HepG2 (cell line): ENCODE results near the gene EPN3. TPM values are rescaled to one million over a fixed set of nuclear protein-coding genes. Genes with fewer than 3 reads are reported as not detected.

Source experiments
- DNMT1 ChIP-seq: sonication (generic); formaldehyde crosslinking; IDR thresholded peaks from 2 replicates; pipeline ENCODE4 v1.5.1; 2020; ENCODE audit warnings: mild to moderate bottlenecking, missing genetic modification reagents
- KLF12 ChIP-seq: sonication (generic); formaldehyde crosslinking; IDR thresholded peaks from 2 replicates; pipeline ENCODE4 v1.4.0; 2020; ENCODE audit warnings: missing genetic modification reagents, borderline replicate concordance
- NCOA1 ChIP-seq: sonication (generic); formaldehyde crosslinking; IDR thresholded peaks from 2 replicates; pipeline ENCODE4 v1.9.0; 2021; ENCODE audit warnings: missing genetic modification reagents
- ONECUT2 ChIP-seq: sonication (generic); formaldehyde crosslinking; IDR thresholded peaks from 2 replicates; pipeline ENCODE4 v1.4.0; 2020; ENCODE audit warnings: missing genetic modification reagents
- POGZ ChIP-seq: sonication (generic); formaldehyde crosslinking; IDR thresholded peaks from 2 replicates; pipeline ENCODE4 v1.4.0; 2020; ENCODE audit warnings: mild to moderate bottlenecking, missing genetic modification reagents
- SETDB1 ChIP-seq: sonication (generic); formaldehyde crosslinking; IDR thresholded peaks from 2 replicates; pipeline ENCODE4 v1.5.1; 2020; ENCODE audit warnings: missing genetic modification reagents, mild to moderate bottlenecking, borderline replicate concordance
- SIN3A ChIP-seq: IDR thresholded peaks from 2 replicates; pipeline ENCODE4 v1.6.1; 2011; ENCODE audit warnings: low read depth, mild to moderate bottlenecking, control low read depth, low read length, borderline replicate concordance
- XRCC5 ChIP-seq: fragments of 200-400 bp; formaldehyde crosslinking; optimal IDR thresholded peaks from 2 replicates; pipeline ENCODE3; 2017; ENCODE audit warnings: mild to moderate bottlenecking, low read length
- ZNF17 ChIP-seq: sonication (generic); formaldehyde crosslinking; IDR thresholded peaks from 2 replicates; pipeline ENCODE4 v1.5.0; 2020; ENCODE audit warnings: mild to moderate bottlenecking, missing genetic modification reagents
- ZNF446 ChIP-seq: sonication (generic); formaldehyde crosslinking; IDR thresholded peaks from 2 replicates; pipeline ENCODE4 v1.5.0; 2020; ENCODE audit warnings: mild to moderate bottlenecking, missing genetic modification reagents
- ZNF556 ChIP-seq: sonication (generic); formaldehyde crosslinking; IDR thresholded peaks from 2 replicates; pipeline ENCODE4 v1.4.0; 2020; ENCODE audit warnings: mild to moderate bottlenecking, missing genetic modification reagents, borderline replicate concordance
- ZNF781 ChIP-seq: sonication (generic); formaldehyde crosslinking; IDR thresholded peaks from 2 replicates; pipeline ENCODE4 v1.5.1; 2020; ENCODE audit warnings: borderline replicate concordance, mild to moderate bottlenecking, missing genetic modification reagents; ENCODE audit errors: not compliant biosample characterization
- polyA plus RNA-seq, 8 experiments: library from polyadenylated mRNA; depleted of rRNA in 3 of 8; stranded (reverse) in 7 of 8; unstranded in 1 of 8; fragments of >200 nt; fragmentation: Illumina TruSeq in 4 of 8; extraction: Trizol in 4 of 8; gene quantifications; 2 replicates each; pipeline versions ENCODE4 v1.2.1 to v1.2.3, GENCODE V29; 2011 to 2016; ENCODE audit warnings: low read depth in 4 of 8, missing spikeins in 1 of 8, mixed read lengths in 1 of 8; ENCODE audit not compliant: insufficient read depth in 1 of 8
- total RNA-seq, 5 experiments: library from RNA; depleted of rRNA; stranded (reverse); fragments of >200 nt; fragmentation: Illumina TruSeq; extraction: Trizol; gene quantifications; 2 replicates each; pipeline ENCODE4 v1.2.3, GENCODE V29; 2016; ENCODE audit warnings: low read depth in 1 of 5
- TF ChIP-seq, protein P1 (sequence below): sonication (generic); formaldehyde crosslinking; conservative IDR thresholded peaks from 2 replicates; pipeline ENCODE4 v1.8.0; 2022; ENCODE audit warnings: mild to moderate bottlenecking, moderate library complexity, missing genetic modification reagents
- TF ChIP-seq, protein P2 (sequence below): IDR thresholded peaks from 2 replicates; pipeline ENCODE4 v1.6.1; 2016; ENCODE audit warnings: low read depth, borderline replicate concordance
- TF ChIP-seq, protein P3 (sequence below): sonication (generic); formaldehyde crosslinking; IDR thresholded peaks from 2 replicates; pipeline ENCODE4 v1.4.0; 2020; ENCODE audit warnings: missing genetic modification reagents
- TF ChIP-seq, protein P4 (sequence below): sonication (generic); formaldehyde crosslinking; conservative IDR thresholded peaks from 2 replicates; pipeline ENCODE4 v1.4.0; 2020; ENCODE audit warnings: mild to moderate bottlenecking, missing genetic modification reagents, moderate library complexity
- TF ChIP-seq, protein P5 (sequence below): sonication (generic); formaldehyde crosslinking; IDR thresholded peaks from 2 replicates; pipeline ENCODE4 v1.8.0; 2022; ENCODE audit warnings: missing genetic modification reagents, low read depth, mild to moderate bottlenecking, borderline replicate concordance
- TF ChIP-seq, protein P6 (sequence below): sonication (generic); formaldehyde crosslinking; IDR thresholded peaks from 2 replicates; pipeline ENCODE4 v1.4.0; 2020; ENCODE audit warnings: missing genetic modification reagents, mild to moderate bottlenecking, borderline replicate concordance
- TF ChIP-seq, protein P7 (sequence below): sonication (generic); formaldehyde crosslinking; IDR thresholded peaks from 2 replicates; pipeline ENCODE4 v1.4.0; 2020; ENCODE audit warnings: missing genetic modification reagents; ENCODE audit errors: not compliant biosample characterization

EPN3 gene
- total and polyA plus RNA-seq, 2 of the 13 experiments (the other 11 are each of a cell fraction or from before 2014, with no cell fraction given), result 0.11 to 0.95 TPM

DNA sequence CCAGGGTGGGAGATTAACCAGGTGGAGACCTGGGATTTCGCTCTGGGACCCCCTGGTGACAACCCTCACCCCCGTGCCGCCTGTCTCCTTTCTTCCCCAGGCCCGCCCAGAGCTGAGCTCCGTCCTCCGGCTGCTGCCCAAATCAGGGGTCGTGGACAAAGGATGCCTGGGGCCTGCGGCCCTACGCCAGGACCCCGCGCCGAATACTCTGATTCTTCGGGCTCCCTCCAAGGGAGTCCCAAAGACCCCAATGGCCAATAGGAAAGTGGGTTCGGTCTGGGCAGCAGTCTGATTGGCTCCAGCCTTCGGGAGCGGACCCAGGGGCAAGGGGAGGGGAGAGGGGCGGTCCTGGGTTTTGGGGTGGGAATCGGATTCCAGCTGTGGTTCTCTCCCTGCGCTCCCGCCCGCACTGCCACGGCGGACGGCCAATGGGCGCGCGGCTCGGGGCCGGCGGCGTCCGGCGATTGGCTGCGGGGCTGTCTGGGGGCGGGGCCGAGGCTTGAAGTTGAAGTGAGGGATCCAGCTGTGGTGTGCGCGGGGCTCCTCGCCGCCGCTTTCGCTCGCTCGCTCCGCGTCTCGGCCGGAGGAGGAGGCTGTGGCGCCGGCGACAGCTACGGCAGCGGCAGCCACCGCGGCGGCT lies 27.8 kb downstream of the EPN3 start, which contains the start of gene CACNA1G (continued):
- TF ChIP-seq, protein P1, sequence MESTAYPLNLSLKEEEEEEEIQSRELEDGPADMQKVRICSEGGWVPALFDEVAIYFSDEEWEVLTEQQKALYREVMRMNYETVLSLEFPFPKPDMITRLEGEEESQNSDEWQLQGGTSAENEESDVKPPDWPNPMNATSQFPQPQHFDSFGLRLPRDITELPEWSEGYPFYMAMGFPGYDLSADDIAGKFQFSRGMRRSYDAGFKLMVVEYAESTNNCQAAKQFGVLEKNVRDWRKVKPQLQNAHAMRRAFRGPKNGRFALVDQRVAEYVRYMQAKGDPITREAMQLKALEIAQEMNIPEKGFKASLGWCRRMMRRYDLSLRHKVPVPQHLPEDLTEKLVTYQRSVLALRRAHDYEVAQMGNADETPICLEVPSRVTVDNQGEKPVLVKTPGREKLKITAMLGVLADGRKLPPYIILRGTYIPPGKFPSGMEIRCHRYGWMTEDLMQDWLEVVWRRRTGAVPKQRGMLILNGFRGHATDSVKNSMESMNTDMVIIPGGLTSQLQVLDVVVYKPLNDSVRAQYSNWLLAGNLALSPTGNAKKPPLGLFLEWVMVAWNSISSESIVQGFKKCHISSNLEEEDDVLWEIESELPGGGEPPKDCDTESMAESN (CRISPR knock-in tag), result no peak
- TF ChIP-seq DNMT1 (CRISPR knock-in tag), result no peak
- TF ChIP-seq, protein P2, sequence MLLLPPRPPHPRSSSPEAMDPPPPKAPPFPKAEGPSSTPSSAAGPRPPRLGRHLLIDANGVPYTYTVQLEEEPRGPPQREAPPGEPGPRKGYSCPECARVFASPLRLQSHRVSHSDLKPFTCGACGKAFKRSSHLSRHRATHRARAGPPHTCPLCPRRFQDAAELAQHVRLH (CRISPR knock-in tag), result no peak
- no peak for TF ChIP-seq ZNF556
- TF ChIP-seq, protein P3, sequence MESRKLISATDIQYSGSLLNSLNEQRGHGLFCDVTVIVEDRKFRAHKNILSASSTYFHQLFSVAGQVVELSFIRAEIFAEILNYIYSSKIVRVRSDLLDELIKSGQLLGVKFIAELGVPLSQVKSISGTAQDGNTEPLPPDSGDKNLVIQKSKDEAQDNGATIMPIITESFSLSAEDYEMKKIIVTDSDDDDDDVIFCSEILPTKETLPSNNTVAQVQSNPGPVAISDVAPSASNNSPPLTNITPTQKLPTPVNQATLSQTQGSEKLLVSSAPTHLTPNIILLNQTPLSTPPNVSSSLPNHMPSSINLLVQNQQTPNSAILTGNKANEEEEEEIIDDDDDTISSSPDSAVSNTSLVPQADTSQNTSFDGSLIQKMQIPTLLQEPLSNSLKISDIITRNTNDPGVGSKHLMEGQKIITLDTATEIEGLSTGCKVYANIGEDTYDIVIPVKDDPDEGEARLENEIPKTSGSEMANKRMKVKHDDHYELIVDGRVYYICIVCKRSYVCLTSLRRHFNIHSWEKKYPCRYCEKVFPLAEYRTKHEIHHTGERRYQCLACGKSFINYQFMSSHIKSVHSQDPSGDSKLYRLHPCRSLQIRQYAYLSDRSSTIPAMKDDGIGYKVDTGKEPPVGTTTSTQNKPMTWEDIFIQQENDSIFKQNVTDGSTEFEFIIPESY, result no peak
- TF ChIP-seq ONECUT2 (CRISPR knock-in tag), result no peak
- TF ChIP-seq KLF12, result no peak
- TF ChIP-seq ZNF781 (CRISPR knock-in tag), result no peak
- TF ChIP-seq SIN3A, result no peak
- TF ChIP-seq ZNF17, result no peak
- TF ChIP-seq ZNF446 (CRISPR knock-in tag), result no peak
- TF ChIP-seq, protein P4, sequence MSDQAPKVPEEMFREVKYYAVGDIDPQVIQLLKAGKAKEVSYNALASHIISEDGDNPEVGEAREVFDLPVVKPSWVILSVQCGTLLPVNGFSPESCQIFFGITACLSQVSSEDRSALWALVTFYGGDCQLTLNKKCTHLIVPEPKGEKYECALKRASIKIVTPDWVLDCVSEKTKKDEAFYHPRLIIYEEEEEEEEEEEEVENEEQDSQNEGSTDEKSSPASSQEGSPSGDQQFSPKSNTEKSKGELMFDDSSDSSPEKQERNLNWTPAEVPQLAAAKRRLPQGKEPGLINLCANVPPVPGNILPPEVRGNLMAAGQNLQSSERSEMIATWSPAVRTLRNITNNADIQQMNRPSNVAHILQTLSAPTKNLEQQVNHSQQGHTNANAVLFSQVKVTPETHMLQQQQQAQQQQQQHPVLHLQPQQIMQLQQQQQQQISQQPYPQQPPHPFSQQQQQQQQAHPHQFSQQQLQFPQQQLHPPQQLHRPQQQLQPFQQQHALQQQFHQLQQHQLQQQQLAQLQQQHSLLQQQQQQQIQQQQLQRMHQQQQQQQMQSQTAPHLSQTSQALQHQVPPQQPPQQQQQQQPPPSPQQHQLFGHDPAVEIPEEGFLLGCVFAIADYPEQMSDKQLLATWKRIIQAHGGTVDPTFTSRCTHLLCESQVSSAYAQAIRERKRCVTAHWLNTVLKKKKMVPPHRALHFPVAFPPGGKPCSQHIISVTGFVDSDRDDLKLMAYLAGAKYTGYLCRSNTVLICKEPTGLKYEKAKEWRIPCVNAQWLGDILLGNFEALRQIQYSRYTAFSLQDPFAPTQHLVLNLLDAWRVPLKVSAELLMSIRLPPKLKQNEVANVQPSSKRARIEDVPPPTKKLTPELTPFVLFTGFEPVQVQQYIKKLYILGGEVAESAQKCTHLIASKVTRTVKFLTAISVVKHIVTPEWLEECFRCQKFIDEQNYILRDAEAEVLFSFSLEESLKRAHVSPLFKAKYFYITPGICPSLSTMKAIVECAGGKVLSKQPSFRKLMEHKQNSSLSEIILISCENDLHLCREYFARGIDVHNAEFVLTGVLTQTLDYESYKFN, result no peak
- TF ChIP-seq, protein P5, sequence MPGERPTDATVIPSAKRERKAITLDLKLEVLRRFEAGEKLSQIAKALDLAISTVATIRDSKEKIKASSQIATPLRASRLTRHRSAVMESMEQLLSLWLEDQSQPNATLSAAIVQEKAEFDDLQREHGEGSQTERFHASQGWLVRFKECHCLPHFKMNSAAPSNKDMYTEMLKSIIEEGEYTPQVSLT, result no peak
- TF ChIP-seq XRCC5, result peak; percentile 31
- TF ChIP-seq SETDB1 (CRISPR knock-in tag), result no peak
- TF ChIP-seq, protein P6, sequence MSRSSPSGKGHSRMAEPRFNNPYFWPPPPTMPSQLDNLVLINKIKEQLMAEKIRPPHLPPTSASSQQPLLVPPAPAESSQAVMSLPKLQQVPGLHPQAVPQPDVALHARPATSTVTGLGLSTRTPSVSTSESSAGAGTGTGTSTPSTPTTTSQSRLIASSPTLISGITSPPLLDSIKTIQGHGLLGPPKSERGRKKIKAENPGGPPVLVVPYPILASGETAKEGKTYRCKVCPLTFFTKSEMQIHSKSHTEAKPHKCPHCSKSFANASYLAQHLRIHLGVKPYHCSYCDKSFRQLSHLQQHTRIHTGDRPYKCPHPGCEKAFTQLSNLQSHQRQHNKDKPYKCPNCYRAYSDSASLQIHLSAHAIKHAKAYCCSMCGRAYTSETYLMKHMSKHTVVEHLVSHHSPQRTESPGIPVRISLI (CRISPR knock-in tag), result no peak
- peak; percentile 24; the same call in 1 of the 2 replicates for TF ChIP-seq POGZ (CRISPR knock-in tag)
- TF ChIP-seq NCOA1 (CRISPR knock-in tag), result no peak
- TF ChIP-seq, protein P7, sequence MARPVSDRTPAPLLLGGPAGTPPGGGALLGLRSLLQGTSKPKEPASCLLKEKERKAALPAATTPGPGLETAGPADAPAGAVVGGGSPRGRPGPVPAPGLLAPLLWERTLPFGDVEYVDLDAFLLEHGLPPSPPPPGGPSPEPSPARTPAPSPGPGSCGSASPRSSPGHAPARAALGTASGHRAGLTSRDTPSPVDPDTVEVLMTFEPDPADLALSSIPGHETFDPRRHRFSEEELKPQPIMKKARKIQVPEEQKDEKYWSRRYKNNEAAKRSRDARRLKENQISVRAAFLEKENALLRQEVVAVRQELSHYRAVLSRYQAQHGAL, result no peak
